Measurements from ENCODE around the gene CAMK1. TPM values are rescaled to one million over a fixed set of nuclear protein-coding genes. Genes with fewer than 3 reads are reported as not detected.

The CAMK1 gene
- total and polyA plus RNA-seq, 2 experiments from 2014 or later, result 20.4 to 23.7 TPM

DNA sequence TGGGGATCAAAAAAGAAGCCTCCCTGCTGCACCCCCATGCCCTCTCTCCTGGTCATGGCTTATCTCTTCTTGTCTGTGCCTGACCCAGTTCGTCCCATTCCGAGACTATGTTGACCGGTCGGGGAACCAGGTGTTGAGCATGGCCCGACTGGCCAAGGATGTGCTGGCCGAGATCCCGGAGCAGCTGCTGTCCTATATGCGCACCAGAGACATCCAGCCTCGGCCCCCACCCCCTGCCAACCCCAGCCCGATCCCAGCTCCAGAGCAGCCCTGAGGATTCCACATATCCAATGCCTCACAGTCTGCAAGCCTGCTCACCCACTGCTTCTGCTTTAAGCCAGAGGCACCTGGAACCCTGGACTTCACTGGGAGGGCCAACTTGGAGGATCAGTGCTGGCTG is 40.3 kb downstream of the CAMK1 start:
- H3K4me1 ChIP-seq (ENCODE audit: low read depth), result peaks cover 11% of the 10 kb centered on the region
- no peak overlapping the region for H3K4me3 ChIP-seq
- H3K27me3 ChIP-seq, result no peaks in the 10 kb centered on the region
- no peaks in the 10 kb centered on the region for H3K9me3 ChIP-seq (ENCODE audit: low read depth)
- TF ChIP-seq, protein P1, sequence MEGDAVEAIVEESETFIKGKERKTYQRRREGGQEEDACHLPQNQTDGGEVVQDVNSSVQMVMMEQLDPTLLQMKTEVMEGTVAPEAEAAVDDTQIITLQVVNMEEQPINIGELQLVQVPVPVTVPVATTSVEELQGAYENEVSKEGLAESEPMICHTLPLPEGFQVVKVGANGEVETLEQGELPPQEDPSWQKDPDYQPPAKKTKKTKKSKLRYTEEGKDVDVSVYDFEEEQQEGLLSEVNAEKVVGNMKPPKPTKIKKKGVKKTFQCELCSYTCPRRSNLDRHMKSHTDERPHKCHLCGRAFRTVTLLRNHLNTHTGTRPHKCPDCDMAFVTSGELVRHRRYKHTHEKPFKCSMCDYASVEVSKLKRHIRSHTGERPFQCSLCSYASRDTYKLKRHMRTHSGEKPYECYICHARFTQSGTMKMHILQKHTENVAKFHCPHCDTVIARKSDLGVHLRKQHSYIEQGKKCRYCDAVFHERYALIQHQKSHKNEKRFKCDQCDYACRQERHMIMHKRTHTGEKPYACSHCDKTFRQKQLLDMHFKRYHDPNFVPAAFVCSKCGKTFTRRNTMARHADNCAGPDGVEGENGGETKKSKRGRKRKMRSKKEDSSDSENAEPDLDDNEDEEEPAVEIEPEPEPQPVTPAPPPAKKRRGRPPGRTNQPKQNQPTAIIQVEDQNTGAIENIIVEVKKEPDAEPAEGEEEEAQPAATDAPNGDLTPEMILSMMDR (IDR thresholded peaks at IDR 0.05; ENCODE audit: low read depth, low read length), result no peak
- DNase-seq (ENCODE audit: low read depth in 1 of 2, low spot score in 1 of 2), result no peak
- no peaks in the 10 kb centered on the region for H3K36me3 ChIP-seq
- no peak overlapping the region for H3K27ac ChIP-seq

DNA sequence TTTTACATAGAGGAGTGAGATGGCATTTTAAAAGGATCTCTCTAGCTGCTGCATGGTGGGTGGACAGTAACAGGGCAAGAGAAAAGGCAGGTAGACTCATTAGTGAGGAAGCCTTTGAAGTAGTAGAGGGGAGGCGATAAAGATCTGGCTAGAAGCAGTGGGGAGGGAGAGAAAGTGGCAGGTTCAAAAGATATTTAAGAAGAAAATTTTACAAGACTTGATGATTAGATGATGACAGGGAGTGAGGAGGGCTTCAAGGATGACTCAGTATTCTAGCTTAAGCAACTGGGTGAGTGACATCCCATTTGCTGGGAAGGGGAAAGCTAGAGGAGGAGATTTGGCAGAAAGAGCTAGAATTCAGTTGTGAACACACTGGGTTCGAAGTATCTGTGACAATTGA is 42.0 kb downstream of the CAMK1 start:
- no peaks in the 10 kb centered on the region for H3K36me3 ChIP-seq
- H3K4me3 ChIP-seq, result no peak overlapping the region
- DNase-seq (ENCODE audit: low read depth in 1 of 2, low spot score in 1 of 2), result peak in 1 of 2 donors; percentile 67
- TF ChIP-seq, protein P1 (IDR thresholded peaks at IDR 0.05; ENCODE audit: low read depth, low read length), result no peak
- H3K27me3 ChIP-seq, result no peaks in the 10 kb centered on the region
- H3K9me3 ChIP-seq (ENCODE audit: low read depth), result no peaks in the 10 kb centered on the region
- no peak overlapping the region for H3K27ac ChIP-seq
- peaks cover 4% of the 10 kb centered on the region for H3K4me1 ChIP-seq (ENCODE audit: low read depth)

DNA sequence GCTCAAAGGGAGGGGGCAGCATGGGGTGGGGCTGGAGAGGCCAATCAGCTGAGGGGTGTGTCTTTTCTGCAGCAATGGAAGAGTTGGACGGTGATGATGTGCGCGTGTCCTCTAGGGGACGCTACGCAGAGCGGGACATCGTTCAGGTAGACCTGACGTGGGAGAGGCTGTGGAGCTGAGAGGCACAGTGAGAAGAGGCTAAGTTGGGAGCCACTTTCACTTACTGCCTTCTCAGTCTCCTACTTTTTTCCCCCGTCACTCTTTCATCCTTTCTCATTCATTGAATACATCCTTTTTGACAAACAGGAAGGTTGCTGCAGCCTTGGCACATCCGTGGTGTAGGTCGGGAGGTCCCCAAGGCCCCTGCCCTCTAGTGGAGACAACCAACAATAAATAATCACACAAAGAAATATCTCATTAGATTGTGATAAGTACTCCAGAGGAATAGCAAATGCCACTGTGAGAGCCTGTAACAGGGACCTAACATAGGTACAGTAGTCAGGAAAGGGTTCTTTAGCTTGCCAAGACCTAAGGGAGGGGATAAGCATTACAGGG is 42.6 kb downstream of the CAMK1 start:
- Histone ChIP-seq H3K4me1 (ENCODE audit: low read depth) (no peaks in the 10 kb centered on the region), H3K9me3 (ENCODE audit: low read depth) (no peaks in the 10 kb centered on the region), H3K4me3 (no peak overlapping the region), H3K36me3 (no peaks in the 10 kb centered on the region), H3K27ac (no peak overlapping the region), H3K27me3 (no peaks in the 10 kb centered on the region)
- no peak for DNase-seq (ENCODE audit: low read depth in 1 of 2, low spot score in 1 of 2)
- TF ChIP-seq, protein P1 (IDR thresholded peaks at IDR 0.05; ENCODE audit: low read depth, low read length), result peak; percentile 41

DNA sequence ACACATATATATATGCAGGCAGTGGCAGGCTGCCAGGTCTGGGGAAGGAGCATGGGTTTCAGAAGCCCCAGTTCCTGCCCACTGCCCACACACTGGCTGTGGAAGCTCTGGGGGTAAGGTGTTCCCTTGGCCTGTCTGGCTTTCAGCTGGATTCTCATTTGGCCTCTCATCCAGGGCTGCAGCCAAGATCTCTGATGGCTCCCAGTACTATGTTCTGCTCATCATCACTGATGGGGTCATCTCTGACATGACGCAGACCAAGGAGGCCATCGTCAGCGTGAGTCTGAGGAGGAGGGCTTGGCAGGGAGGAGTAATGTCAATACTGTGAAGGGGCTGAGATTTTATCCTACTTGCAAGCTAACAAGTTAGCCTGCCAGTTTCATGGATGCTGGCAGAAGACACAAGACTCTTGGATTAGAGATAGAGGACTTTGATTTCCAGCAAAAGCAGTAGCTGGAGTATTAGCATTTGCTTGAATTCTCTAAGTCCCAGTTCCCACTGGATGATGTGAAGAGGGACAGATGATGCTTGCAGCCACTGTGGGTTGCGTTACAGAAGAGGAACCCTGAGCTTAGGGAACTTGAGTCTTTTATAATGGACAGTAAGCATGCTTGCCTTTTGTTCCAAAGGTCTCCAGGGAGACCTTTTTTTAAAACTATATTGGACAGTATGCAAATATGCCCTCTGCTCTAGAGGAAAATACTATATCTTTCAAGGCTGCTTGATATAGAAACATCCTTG is 43.8 kb downstream of the CAMK1 start:
- no peaks in the 10 kb centered on the region for H3K36me3 ChIP-seq
- H3K4me3 ChIP-seq, result no peak overlapping the region
- no peak overlapping the region for H3K27ac ChIP-seq
- DNase-seq (ENCODE audit: low read depth in 1 of 2, low spot score in 1 of 2), result no peak
- no peaks in the 10 kb centered on the region for H3K4me1 ChIP-seq (ENCODE audit: low read depth)
- no peaks in the 10 kb centered on the region for H3K9me3 ChIP-seq (ENCODE audit: low read depth)
- no peaks in the 10 kb centered on the region for H3K27me3 ChIP-seq
- TF ChIP-seq, protein P1 (IDR thresholded peaks at IDR 0.05; ENCODE audit: low read depth, low read length), result no peak

DNA sequence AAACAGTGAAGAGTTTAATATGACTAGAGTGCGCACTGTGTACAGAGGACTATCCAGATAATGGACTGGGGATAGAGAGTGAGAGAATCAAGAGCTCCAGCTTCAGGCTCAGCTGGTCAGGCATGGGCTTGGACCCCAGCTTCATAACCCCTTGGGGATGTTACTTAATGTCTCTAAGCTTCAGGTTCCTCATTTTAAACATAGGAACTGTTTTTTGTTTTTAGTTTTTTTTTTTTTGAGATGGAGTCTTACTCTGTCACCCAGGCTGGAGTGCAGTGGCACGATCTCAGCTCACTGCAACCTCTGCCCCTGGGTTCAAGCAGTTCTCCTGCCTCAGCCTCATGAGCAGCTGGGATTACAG is 48.1 kb downstream of the CAMK1 start:
- Histone ChIP-seq H3K36me3 (no peaks in the 10 kb centered on the region), H3K9me3 (ENCODE audit: low read depth) (no peaks in the 10 kb centered on the region), H3K4me1 (ENCODE audit: low read depth) (no peaks in the 10 kb centered on the region), H3K27ac (no peak overlapping the region), H3K4me3 (no peak overlapping the region), H3K27me3 (no peaks in the 10 kb centered on the region)
- no peak for DNase-seq (ENCODE audit: low read depth in 1 of 2, low spot score in 1 of 2)
- TF ChIP-seq, protein P1 (IDR thresholded peaks at IDR 0.05; ENCODE audit: low read depth, low read length), result no peak

Measured in cardiac muscle cell (in vitro differentiated cells and primary cell).